ENCODE data around the gene KLHL22. TPM values are rescaled to one million over a fixed set of nuclear protein-coding genes. Genes with fewer than 3 reads are reported as not detected.
"Not testable (repeated sequence)": the region's sequence is repeated elsewhere in the genome, so short reads cannot be mapped to it uniquely, and the experiment has no call there.

The KLHL22 gene
- total and polyA plus RNA-seq, 2 of the 13 experiments (the other 11 are each of a cell fraction or from before 2014, with no cell fraction given), result 10.9 to 14.8 TPM

- H3K4me1 ChIP-seq (ENCODE audit: insufficient read depth, low read length); H4K20me1 ChIP-seq (ENCODE audit: insufficient read depth, low read length); H3K27me3 ChIP-seq (ENCODE audit: control insufficient read depth in 1 of 2, insufficient read depth in 2 of 2, low read length in 2 of 2); H3K4me2 ChIP-seq (ENCODE audit: low read depth, low read length); DNase-seq (ENCODE audit: low spot score); in situ Hi-C loops (cut with HindIII; ENCODE audit: extremely low pct_ligation_motif_present, low pct_unique_long_range_greater_than_20kb); H3K9me3 ChIP-seq (ENCODE audit: low read length); H3K4me3 ChIP-seq (replicated peaks in 1 of 3; ENCODE audit: insufficient read depth in 1 of 3, low read depth in 2 of 3, low read length in 3 of 3); H2AFZ ChIP-seq (ENCODE audit: low read length); intact Hi-C loops (cut with micrococcal nuclease; ENCODE audit: unreplicated experiment); FAIRE-seq; POLR2A ChIA-PET; ATAC-seq; BruUV-seq (replicated peaks); H3K27ac ChIP-seq (ENCODE audit: extremely low read length, insufficient read depth, low read length); CTCF ChIA-PET (ENCODE audit: low intra/inter-chr PET ratio, low total read pairs); H3K9ac ChIP-seq (ENCODE audit: insufficient read depth, low read depth, low read length): not testable (repeated sequence)
- Histone ChIP-seq H3K79me2 (ENCODE audit: insufficient read depth, low read length) (peaks cover 13% of the 10 kb centered on the region), H3K36me3 (replicated peaks in 1 of 2; ENCODE audit: control insufficient read depth in 1 of 2, insufficient read depth in 2 of 2, low read length in 2 of 2) (peaks cover 16 to 54% of the 10 kb centered on the region in 2 experiments)
- WGBS (ENCODE audit: low lambda C conversion rate), result 94% methylated on average over 8 of the region's 8 CpGs
Measured at GRCh38 chr22:20538875-20539274, 43.3 kb upstream of the KLHL22 start.

- over 99% methylated on average over 7 of the region's 7 CpGs for WGBS (ENCODE audit: low lambda C conversion rate)
- Histone ChIP-seq H2AFZ (ENCODE audit: low read length) (no peak overlapping the region), H3K27me3 (ENCODE audit: control insufficient read depth in 1 of 2, insufficient read depth in 2 of 2, low read length in 2 of 2) (no peaks in the 10 kb centered on the region), H3K36me3 (replicated peaks in 1 of 2; ENCODE audit: control insufficient read depth in 1 of 2, insufficient read depth in 2 of 2, low read length in 2 of 2) (peaks cover 20 to 60% of the 10 kb centered on the region in 2 experiments), H3K9me3 (ENCODE audit: low read length) (no peaks in the 10 kb centered on the region), H3K4me2 (ENCODE audit: low read depth, low read length) (no peak overlapping the region), H3K79me2 (ENCODE audit: insufficient read depth, low read length) (peaks cover 21% of the 10 kb centered on the region), H3K4me1 (ENCODE audit: insufficient read depth, low read length) (no peaks in the 10 kb centered on the region), H3K9ac (ENCODE audit: insufficient read depth, low read depth, low read length) (no peak overlapping the region), H4K20me1 (ENCODE audit: insufficient read depth, low read length) (peaks cover 17% of the 10 kb centered on the region), H3K4me3 (replicated peaks in 1 of 3; ENCODE audit: insufficient read depth in 1 of 3, low read depth in 2 of 3, low read length in 3 of 3) (no peak overlapping the region), H3K27ac (ENCODE audit: extremely low read length, insufficient read depth, low read length) (no peak overlapping the region)
- ATAC-seq, result no peak
- ChIA-PET CTCF (ENCODE audit: low intra/inter-chr PET ratio, low total read pairs) (no interaction called here), POLR2A (no interaction called here)
- BruUV-seq (replicated peaks), result no TSS peak
- no peak for DNase-seq (ENCODE audit: low spot score)
- FAIRE-seq, result no peak
- intact Hi-C loops (cut with micrococcal nuclease; ENCODE audit: unreplicated experiment), result no loop called here
- TF ChIP-seq ZNF512 (CRISPR knock-in tag; IDR thresholded peaks at IDR 0.05) (no peak), ZNF556 (CRISPR knock-in tag; IDR thresholded peaks at IDR 0.05; ENCODE audit: borderline replicate concordance) (no peak), SNAPC2 (CRISPR knock-in tag; IDR thresholded peaks at IDR 0.05) (no peak)
- in situ Hi-C loops (cut with HindIII; ENCODE audit: extremely low pct_ligation_motif_present, low pct_unique_long_range_greater_than_20kb), result no loop called here
Measured at GRCh38 chr22:20537983-20538382, 42.4 kb upstream of the KLHL22 start.

All from HepG2 (cell line).